NCI-H146 treated with DMSO at 0.1 percent for 48 hours (cell line): Measurements from ENCODE around the gene CD93.

ENCODE experiments used
- DNase-seq: peaks from one replicate; lab custom pipeline; 2025; ENCODE audit not compliant: unreplicated experiment; lab: John Stamatoyannopoulos, UW

CD93 gene

GRCh38 chr20:23061734-23062561 is 24.2 kb downstream of the CD93 start:
- DNase-seq: peak; percentile 42

- no peak for DNase-seq
Observed at GRCh38 chr20:23061262-23061661, 24.9 kb downstream of the CD93 start.

- DNase-seq: no peak
Observed at GRCh38 chr20:23060629-23061028, 25.5 kb downstream of the CD93 start.

- DNase-seq: no peak
Observed at GRCh38 chr20:23059846-23060245, 26.3 kb downstream of the CD93 start.

- no peak for DNase-seq
Observed at GRCh38 chr20:23059001-23059400, 27.1 kb downstream of the CD93 start.

GRCh38 chr20:23058240-23058639 is 27.9 kb downstream of the CD93 start:
- no peak for DNase-seq

- no peak for DNase-seq
Observed at GRCh38 chr20:23052904-23053303, 33.2 kb downstream of the CD93 start.

- DNase-seq: peak; percentile 22
Observed at GRCh38 chr20:23050847-23051627, 35.1 kb downstream of the CD93 start.

GRCh38 chr20:23050076-23050838 is 35.9 kb downstream of the CD93 start:
- DNase-seq: no peak

GRCh38 chr20:23049201-23050075 is 36.7 kb downstream of the CD93 start, which contains the start of gene THBD:
THBD (minus strand) TSS chr20:23049672; CDS start chr20:23049504, 168 bp downstream.
- peak; percentile 49 for DNase-seq

GRCh38 chr20:23048283-23049200 is 37.6 kb downstream of the CD93 start:
- DNase-seq: peak; percentile 49

- DNase-seq: no peak
Observed at GRCh38 chr20:23047738-23048214, 38.3 kb downstream of the CD93 start.

GRCh38 chr20:23047001-23047737 is 39.0 kb downstream of the CD93 start:
- no peak for DNase-seq

- no peak for DNase-seq
Observed at GRCh38 chr20:23046431-23046830, 39.7 kb downstream of the CD93 start.

- DNase-seq: no peak
Observed at GRCh38 chr20:23043376-23043775, 42.7 kb downstream of the CD93 start.

GRCh38 chr20:23042270-23042669 is 43.9 kb downstream of the CD93 start:
- DNase-seq: no peak

GRCh38 chr20:23039885-23040508 is 46.1 kb downstream of the CD93 start:
- DNase-seq: no peak
